CD1c-positive myeloid dendritic cell (primary cell): ENCODE measurements around the gene DCAKD.

Source experiments
- DNase-seq: peaks from one replicate; pipeline ENCODE4 v3.0.0-alpha.2; 2016; ENCODE audit errors: extremely low spot score

The DCAKD gene

GRCh38 chr17:45004388-45004787 lies 47.0 kb downstream of the DCAKD start:
- no peak for DNase-seq

GRCh38 chr17:45003877-45004276 lies 47.6 kb downstream of the DCAKD start:
- DNase-seq = no peak

GRCh38 chr17:45001310-45001709 lies 50.1 kb downstream of the DCAKD start:
- DNase-seq = no peak

- DNase-seq = no peak
Measured at GRCh38 chr17:44999433-44999832, 52.0 kb downstream of the DCAKD start.

GRCh38 chr17:44998646-44999045 lies 52.8 kb downstream of the DCAKD start:
- no peak for DNase-seq

- DNase-seq = no peak
Measured at GRCh38 chr17:44997733-44998520, 53.5 kb downstream of the DCAKD start.

GRCh38 chr17:44996304-44996703 lies 55.1 kb downstream of the DCAKD start:
- DNase-seq = no peak

- no peak for DNase-seq
Measured at GRCh38 chr17:44995436-44996001, 55.9 kb downstream of the DCAKD start.

- DNase-seq = no peak
Measured at GRCh38 chr17:44992242-44992939, 59.0 kb downstream of the DCAKD start.

GRCh38 chr17:44990994-44991393 lies 60.4 kb downstream of the DCAKD start:
- no peak for DNase-seq

GRCh38 chr17:44989552-44990138 lies 61.8 kb downstream of the DCAKD start:
- no peak for DNase-seq

GRCh38 chr17:44988044-44988942 lies 63.1 kb downstream of the DCAKD start:
- DNase-seq = no peak

- no peak for DNase-seq
Measured at GRCh38 chr17:44983563-44983962, 67.9 kb downstream of the DCAKD start.

- no peak for DNase-seq
Measured at GRCh38 chr17:44982113-44982702, 69.2 kb downstream of the DCAKD start.

GRCh38 chr17:44981221-44981968 lies 70.0 kb downstream of the DCAKD start:
- no peak for DNase-seq

GRCh38 chr17:44979426-44979995 lies 71.9 kb downstream of the DCAKD start:
- DNase-seq = no peak

- DNase-seq = no peak
Measured at GRCh38 chr17:44978807-44979206, 72.6 kb downstream of the DCAKD start.

- DNase-seq = no peak
Measured at GRCh38 chr17:44977814-44978550, 73.5 kb downstream of the DCAKD start.

- no peak for DNase-seq
Measured at GRCh38 chr17:44977065-44977464, 74.4 kb downstream of the DCAKD start.
